H9 (cell line): ENCODE measurements around the gene GSTM3. TPM values are rescaled to one million over a fixed set of nuclear protein-coding genes. Genes with fewer than 3 reads are reported as not detected.

Experiments
- DNase-seq: peaks from one replicate; pipeline ENCODE4 v3.0.0-alpha.2; 2017
- H2AFZ ChIP-seq: one replicate; pipeline ENCODE4 v1.6.1; 2013; ENCODE audit warnings: mild to moderate bottlenecking, low read length, control low read depth, moderate library complexity
- H2AK5ac ChIP-seq: 2 replicates; pipeline ENCODE4 v1.6.1; 2013; ENCODE audit warnings: low read length, control low read depth, mixed read lengths; ENCODE audit not compliant: insufficient read length
- H2BK120ac ChIP-seq: one replicate; pipeline ENCODE4 v1.6.1; 2013; ENCODE audit warnings: low read depth, mild to moderate bottlenecking, low read length, control low read depth, inconsistent platforms; ENCODE audit not compliant: poor library complexity, severe bottlenecking
- H2BK12ac ChIP-seq: 2 replicates; pipeline ENCODE4 v1.6.1; 2013; ENCODE audit warnings: low read length, control low read depth, mixed read lengths, low read depth; ENCODE audit not compliant: insufficient read length
- H2BK15ac ChIP-seq: 2 replicates; pipeline ENCODE4 v1.6.1; 2013; ENCODE audit warnings: low read depth, low read length, control low read depth
- H2BK20ac ChIP-seq: one replicate; pipeline ENCODE4 v1.6.1; 2013; ENCODE audit warnings: low read depth, mild to moderate bottlenecking, low read length, control low read depth, inconsistent platforms; ENCODE audit not compliant: poor library complexity, severe bottlenecking
- H2BK5ac ChIP-seq: 2 replicates; pipeline ENCODE4 v1.6.1; 2013; ENCODE audit warnings: low read length, control low read depth, mixed read lengths; ENCODE audit not compliant: insufficient read length
- H3K14ac ChIP-seq: 2 replicates; pipeline ENCODE4 v1.6.1; 2013; ENCODE audit warnings: low read length, control low read depth; ENCODE audit not compliant: insufficient read depth
- H3K18ac ChIP-seq: 2 replicates; pipeline ENCODE4 v1.6.1; 2013; ENCODE audit warnings: low read depth, mild to moderate bottlenecking, mixed read lengths, low read length, control low read depth; ENCODE audit not compliant: insufficient read length
- H3K23ac ChIP-seq: 2 replicates; pipeline ENCODE4 v1.6.1; 2013; ENCODE audit warnings: low read length, control low read depth, mixed read lengths, low read depth; ENCODE audit not compliant: insufficient read length
- H3K23me2 ChIP-seq: 2 replicates; pipeline ENCODE4 v1.6.1; 2013; ENCODE audit warnings: low read depth, mild to moderate bottlenecking, mixed read lengths, low read length, control low read depth; ENCODE audit not compliant: insufficient read length, poor library complexity, severe bottlenecking
- H3K27ac ChIP-seq: 2 replicates; pipeline ENCODE4 v1.5.1; 2013; ENCODE audit warnings: low read length, control low read depth, mixed read lengths, low read depth; ENCODE audit not compliant: insufficient read length
- H3K27me3 ChIP-seq: 2 replicates; pipeline ENCODE4 v1.6.1; 2013; ENCODE audit warnings: low read length, control low read depth, inconsistent platforms; ENCODE audit not compliant: insufficient read depth
- H3K4ac ChIP-seq: 2 replicates; pipeline ENCODE4 v1.6.1; 2013; ENCODE audit warnings: low read depth, mild to moderate bottlenecking, control low read depth, inconsistent platforms, low read length, moderate library complexity
- H3K4me1 ChIP-seq: 2 replicates; pipeline ENCODE4 v1.6.1; 2013; ENCODE audit warnings: low read length, control low read depth, inconsistent platforms; ENCODE audit not compliant: insufficient read depth
- H3K4me2 ChIP-seq: 2 replicates; pipeline ENCODE4 v1.6.1; 2013; ENCODE audit warnings: low read length, control low read depth, mixed read lengths; ENCODE audit not compliant: insufficient read length, insufficient read depth
- H3K56ac ChIP-seq: 2 replicates; pipeline ENCODE4 v1.6.1; 2013; ENCODE audit warnings: low read depth, mild to moderate bottlenecking, mixed read lengths, low read length, control low read depth; ENCODE audit not compliant: insufficient read length
- H3K79me1 ChIP-seq: 2 replicates; pipeline ENCODE4 v1.6.1; 2013; ENCODE audit warnings: low read depth, mild to moderate bottlenecking, moderate library complexity, low read length, control low read depth, inconsistent platforms; ENCODE audit not compliant: insufficient read depth, poor library complexity, severe bottlenecking
- H3K79me2 ChIP-seq: 2 replicates; pipeline ENCODE4 v1.6.1; 2013; ENCODE audit warnings: low read length, control low read depth, inconsistent platforms; ENCODE audit not compliant: insufficient read depth
- H3K9ac ChIP-seq: 2 replicates; pipeline ENCODE4 v1.6.1; 2013; ENCODE audit warnings: low read length, control low read depth, mixed read lengths; ENCODE audit not compliant: insufficient read length; ENCODE audit errors: extremely low read depth
- H3K9me3 ChIP-seq: one replicate; pipeline ENCODE4 v1.6.1; 2013; ENCODE audit warnings: low read depth, low read length, inconsistent platforms; ENCODE audit not compliant: control insufficient read depth
- H3T11ph ChIP-seq: one replicate; pipeline ENCODE4 v1.6.1; 2013; ENCODE audit warnings: mild to moderate bottlenecking, low read length, control low read depth, inconsistent platforms
- H4K20me1 ChIP-seq: one replicate; pipeline ENCODE4 v1.6.1; 2013; ENCODE audit not compliant: control insufficient read depth, insufficient read length, insufficient read depth
- H4K5ac ChIP-seq: 2 replicates; pipeline ENCODE4 v1.6.1; 2013; ENCODE audit warnings: low read depth, mild to moderate bottlenecking, mixed read lengths, low read length, control low read depth; ENCODE audit not compliant: insufficient read length
- H4K8ac ChIP-seq: replicated peaks from 2 replicates; pipeline ENCODE4 v1.6.1; 2013; ENCODE audit warnings: low read length, control low read depth, mixed read lengths, low read depth; ENCODE audit not compliant: insufficient read length
- H4K91ac ChIP-seq: 2 replicates; pipeline ENCODE4 v1.6.1; 2013; ENCODE audit warnings: low read depth, mild to moderate bottlenecking, moderate library complexity, mixed read lengths, low read length, control low read depth; ENCODE audit not compliant: insufficient read length
- H3K27ac Mint-ChIP-seq, 3 experiments: 2 replicates in 2 of 3; 3 replicates in 1 of 3; pipeline ENCODE4 v1.8.0; 2020 to 2021; ENCODE audit warnings: mixed read lengths in 3 of 3, mild to moderate bottlenecking in 1 of 3, moderate library complexity in 1 of 3
- H3K27me3 Mint-ChIP-seq: 2 replicates; pipeline ENCODE4 v1.8.0; 2021; ENCODE audit warnings: low read depth, mild to moderate bottlenecking, moderate library complexity, mixed read lengths
- H3K36me3 Mint-ChIP-seq, 3 experiments: 2 replicates in 2 of 3; 3 replicates in 1 of 3; pipeline ENCODE4 v1.8.0; 2020 to 2021; ENCODE audit warnings: low read depth in 3 of 3, mixed read lengths in 3 of 3; ENCODE audit not compliant: insufficient read depth in 1 of 3
- H3K4me1 Mint-ChIP-seq, 2 experiments: 2 replicates each; pipeline ENCODE4 v1.8.0; 2020; ENCODE audit warnings: mixed read lengths in 2 of 2
- H3K4me3 Mint-ChIP-seq, 2 experiments: 2 replicates in 1 of 2; 3 replicates in 1 of 2; pipeline ENCODE4 v1.8.0; 2020 to 2021; ENCODE audit warnings: mild to moderate bottlenecking in 2 of 2, mixed read lengths in 2 of 2, moderate library complexity in 1 of 2
- H3K9me3 Mint-ChIP-seq, 2 experiments: 2 replicates in 1 of 2; 3 replicates in 1 of 2; pipeline ENCODE4 v1.8.0; 2020; ENCODE audit warnings: mild to moderate bottlenecking in 2 of 2, mixed read lengths in 2 of 2, moderate library complexity in 1 of 2
- WGBS: extraction: QIAGEN DNeasy Blood & Tissue Kit; methylation state at CpG from one replicate; pipeline ENCODE4 v1.1.7; 2013; ENCODE audit warnings: missing lambda C conversion rate, low lambda C conversion rate, mixed read lengths; ENCODE audit not compliant: insufficient read length; ENCODE audit errors: extremely low coverage; 5-methylcytosine and 5-hydroxymethylcytosine counted together
- total RNA-seq: library from RNA; stranded (reverse); gene quantifications from 2 replicates; pipeline ENCODE4 v1.2.1, GENCODE V29; 2021
- TF ChIP-seq, protein P1 (sequence below): fragments of 200-600 bp; sonication (generic); conservative IDR thresholded peaks from 3 replicates; pipeline ENCODE4 v1.8.0; 2021; ENCODE audit warnings: antibody characterized with exemption, mild to moderate bottlenecking

Gene GSTM3
- total RNA-seq, 1 experiment from 2014 or later: 3.5 TPM

DNA sequence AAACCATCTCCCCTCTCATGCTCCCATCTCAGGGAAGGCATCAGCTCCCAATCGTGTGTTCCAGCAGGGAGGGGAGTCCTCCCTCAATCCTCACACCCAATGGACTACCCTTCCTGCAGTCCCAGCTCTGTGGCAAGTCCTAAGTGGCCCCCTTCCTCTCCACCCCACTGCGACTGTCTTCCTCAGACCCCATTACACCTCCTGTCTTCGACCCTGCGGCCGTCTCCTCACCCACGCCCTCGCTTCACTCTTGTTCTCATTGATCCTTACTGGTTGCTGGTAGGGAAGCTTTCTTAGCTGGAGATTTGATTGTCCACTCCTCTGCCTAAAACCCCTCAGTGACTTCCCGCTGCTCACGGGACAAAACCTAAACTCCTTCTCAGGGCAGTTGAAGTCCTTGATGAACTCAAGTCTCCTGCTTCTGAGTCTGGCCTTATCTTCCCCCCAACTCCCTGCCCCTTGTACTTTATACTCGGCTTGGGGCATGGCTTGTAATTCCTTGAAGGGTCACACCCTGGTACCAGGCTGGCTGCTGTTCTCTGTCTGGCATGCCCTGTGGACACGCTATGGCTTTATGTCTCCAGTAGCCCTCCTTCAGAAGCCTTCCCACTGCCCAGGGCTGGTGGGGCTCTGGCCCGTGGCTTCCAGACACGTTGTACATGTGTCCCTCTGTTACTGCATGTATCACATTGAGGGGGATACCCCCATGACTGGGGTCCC lies 25.2 kb upstream of the GSTM3 start:
- Histone ChIP-seq H3K9ac (no peak overlapping the region), H3K23me2 (no peaks in the 10 kb centered on the region), H2BK15ac (no peak overlapping the region), H2BK12ac (no peak overlapping the region), H4K8ac (no peak overlapping the region), H3K27ac (no peak overlapping the region), H4K5ac (no peak overlapping the region), H3K79me1 (no peaks in the 10 kb centered on the region), H2BK20ac (no peak overlapping the region), H2BK120ac (no peak overlapping the region), H2AFZ (no peak overlapping the region), H3K14ac (no peak overlapping the region), H3K79me2 (no peaks in the 10 kb centered on the region), H3K4ac (no peak overlapping the region), H4K91ac (no peak overlapping the region), H3K9me3 (no peaks in the 10 kb centered on the region), H3K4me1 (no peaks in the 10 kb centered on the region), H3K56ac (no peak overlapping the region), H3K4me2 (no peak overlapping the region), H4K20me1 (no peaks in the 10 kb centered on the region), H2AK5ac (no peak overlapping the region), H2BK5ac (no peak overlapping the region), H3K27me3 (no peaks in the 10 kb centered on the region), H3K23ac (no peak overlapping the region), H3K18ac (no peak overlapping the region), H3T11ph (no peak overlapping the region)
- WGBS: no CpG with 5 or more reads among the region's 13 CpGs
- Mint-ChIP-seq H3K4me1 (peaks cover 4 to 5% of the 10 kb centered on the region in 2 experiments; a peak in 2 of 4 replicates), H3K27ac (no peak overlapping the region), H3K27me3 (peaks cover 4% of the 10 kb centered on the region), H3K36me3 (no peaks in the 10 kb centered on the region), H3K9me3 (no peaks in the 10 kb centered on the region), H3K4me3 (no peak overlapping the region)
- DNase-seq: no peak
- TF ChIP-seq, protein P1, sequence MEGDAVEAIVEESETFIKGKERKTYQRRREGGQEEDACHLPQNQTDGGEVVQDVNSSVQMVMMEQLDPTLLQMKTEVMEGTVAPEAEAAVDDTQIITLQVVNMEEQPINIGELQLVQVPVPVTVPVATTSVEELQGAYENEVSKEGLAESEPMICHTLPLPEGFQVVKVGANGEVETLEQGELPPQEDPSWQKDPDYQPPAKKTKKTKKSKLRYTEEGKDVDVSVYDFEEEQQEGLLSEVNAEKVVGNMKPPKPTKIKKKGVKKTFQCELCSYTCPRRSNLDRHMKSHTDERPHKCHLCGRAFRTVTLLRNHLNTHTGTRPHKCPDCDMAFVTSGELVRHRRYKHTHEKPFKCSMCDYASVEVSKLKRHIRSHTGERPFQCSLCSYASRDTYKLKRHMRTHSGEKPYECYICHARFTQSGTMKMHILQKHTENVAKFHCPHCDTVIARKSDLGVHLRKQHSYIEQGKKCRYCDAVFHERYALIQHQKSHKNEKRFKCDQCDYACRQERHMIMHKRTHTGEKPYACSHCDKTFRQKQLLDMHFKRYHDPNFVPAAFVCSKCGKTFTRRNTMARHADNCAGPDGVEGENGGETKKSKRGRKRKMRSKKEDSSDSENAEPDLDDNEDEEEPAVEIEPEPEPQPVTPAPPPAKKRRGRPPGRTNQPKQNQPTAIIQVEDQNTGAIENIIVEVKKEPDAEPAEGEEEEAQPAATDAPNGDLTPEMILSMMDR: no peak
